GM12878 (cell line): ENCODE data around the gene PIM2. TPM values are rescaled to one million over a fixed set of nuclear protein-coding genes. Genes with fewer than 3 reads are reported as not detected.

Experiments used
- ASH2L ChIP-seq: fragments of 300-600, 200-600 bp; sonication (generic); IDR thresholded peaks from 2 replicates; pipeline ENCODE4 v1.6.1; 2017; ENCODE audit warnings: low read depth, mild to moderate bottlenecking, borderline replicate concordance
- ATF7 ChIP-seq: fragments of 450-650 bp; IDR thresholded peaks from 2 replicates; pipeline ENCODE4 v1.6.1; 2016; ENCODE audit warnings: low read depth, mild to moderate bottlenecking
- BCL11A ChIP-seq: IDR thresholded peaks from 2 replicates; pipeline ENCODE4 v1.6.1; 2011; ENCODE audit warnings: low read depth, low read length
- BRCA1 ChIP-seq: IDR thresholded peaks from 2 replicates; pipeline ENCODE4 v1.6.1; 2011; ENCODE audit warnings: low read depth, low read length, improper control_type of control experiment
- CBFB ChIP-seq: IDR thresholded peaks from 2 replicates; pipeline ENCODE4 v1.6.1; 2016; ENCODE audit warnings: antibody characterized with exemption, low read depth
- GATAD2B ChIP-seq: fragments of 450-650 bp; conservative IDR thresholded peaks from 2 replicates; pipeline ENCODE4 v1.6.1; 2017; ENCODE audit warnings: low read depth, mild to moderate bottlenecking, moderate library complexity
- HCFC1 ChIP-seq: fragments of 150-350 bp; IDR thresholded peaks from 2 replicates; pipeline ENCODE4 v1.6.1; 2014; ENCODE audit warnings: low read length
- HSF1 ChIP-seq: fragments of 150-350 bp; IDR thresholded peaks from 2 replicates; pipeline ENCODE4 v1.6.1; 2014; ENCODE audit warnings: mild to moderate bottlenecking, low read depth, low read length
- MTA2 ChIP-seq: fragments of 450-650 bp; IDR thresholded peaks from 2 replicates; pipeline ENCODE4 v1.6.1; 2016; ENCODE audit warnings: low read depth, mild to moderate bottlenecking, moderate library complexity
- MYB ChIP-seq: fragments of 150-350 bp; IDR thresholded peaks from 2 replicates; pipeline ENCODE4 v1.6.1; 2014; ENCODE audit warnings: mild to moderate bottlenecking, low read depth, low read length, borderline replicate concordance
- NFXL1 ChIP-seq: fragments of 450-650 bp; IDR thresholded peaks from 2 replicates; pipeline ENCODE4 v1.6.1; 2017; ENCODE audit warnings: antibody characterized with exemption, mild to moderate bottlenecking, borderline replicate concordance
- NRF1 ChIP-seq: conservative IDR thresholded peaks from 2 replicates; pipeline ENCODE4 v1.6.1; 2011; ENCODE audit warnings: mild to moderate bottlenecking, low read depth, low read length, improper control_type of control experiment
- REST ChIP-seq: IDR thresholded peaks from 2 replicates; pipeline ENCODE4 v1.6.1; 2012; ENCODE audit warnings: mild to moderate bottlenecking, low read depth, low read length
- SMAD1 ChIP-seq: fragments of 450-650 bp; IDR thresholded peaks from 2 replicates; pipeline ENCODE4 v1.6.1; 2018; ENCODE audit warnings: mild to moderate bottlenecking, low read depth; ENCODE audit not compliant: partially characterized antibody
- SREBF1 ChIP-seq: IDR thresholded peaks from 2 replicates; pipeline ENCODE4 v1.6.1; 2012; ENCODE audit warnings: mild to moderate bottlenecking, low read length
- TBL1XR1 ChIP-seq: IDR thresholded peaks from 2 replicates; pipeline ENCODE4 v1.6.1; 2012; ENCODE audit warnings: low read depth, low read length, improper control_type of control experiment
- TCF12 ChIP-seq: IDR thresholded peaks from 2 replicates; pipeline ENCODE4 v1.6.1; 2011; ENCODE audit warnings: low read depth, mild to moderate bottlenecking, low read length
- WRNIP1 ChIP-seq: IDR thresholded peaks from 2 replicates; pipeline ENCODE4 v1.6.1; 2011; ENCODE audit warnings: low read depth, low read length, improper control_type of control experiment, borderline replicate concordance
- ZBED1 ChIP-seq: IDR thresholded peaks from 2 replicates; pipeline ENCODE4 v1.6.1; 2016; ENCODE audit warnings: borderline replicate concordance
- polyA plus RNA-seq, 11 experiments: library from polyadenylated mRNA; depleted of rRNA in 4 of 11; unstranded in 6 of 11; stranded (reverse) in 5 of 11; fragments of >200 nt; fragmentation: Nextera tagmentation in 4 of 11; fragmentation: Illumina TruSeq in 1 of 11; extraction: Ambion mirVana in 4 of 11; extraction: Trizol in 1 of 11; gene quantifications; 1 replicate in 1 of 11; 2 replicates in 10 of 11; pipeline versions ENCODE4 v1.2.1 to v1.2.3, GENCODE V29; 2011 to 2016; ENCODE audit warnings: inconsistent platforms in 2 of 11, missing spikeins in 2 of 11, low read depth in 1 of 11
- total RNA-seq, 4 experiments: library from RNA; depleted of rRNA in 3 of 4; stranded (reverse); fragments of >200 nt in 3 of 4; fragmentation: Illumina TruSeq in 1 of 4; extraction: Trizol in 1 of 4; gene quantifications; 2 replicates each; pipeline versions ENCODE4 v1.2.1 to v1.2.3, GENCODE V29; 2013 to 2021
- TF ChIP-seq, protein P1 (sequence below): fragments of 450-650 bp; formaldehyde crosslinking; IDR thresholded peaks from 2 replicates; pipeline ENCODE4 v1.4.0; 2022; ENCODE audit warnings: mild to moderate bottlenecking, moderate library complexity

PIM2 gene
- total and polyA plus RNA-seq, 10 of the 15 experiments (the other 5 are each of a cell fraction or from before 2014, with no cell fraction given): 19.2 to 96.8 (median 32.3) TPM

DNA sequence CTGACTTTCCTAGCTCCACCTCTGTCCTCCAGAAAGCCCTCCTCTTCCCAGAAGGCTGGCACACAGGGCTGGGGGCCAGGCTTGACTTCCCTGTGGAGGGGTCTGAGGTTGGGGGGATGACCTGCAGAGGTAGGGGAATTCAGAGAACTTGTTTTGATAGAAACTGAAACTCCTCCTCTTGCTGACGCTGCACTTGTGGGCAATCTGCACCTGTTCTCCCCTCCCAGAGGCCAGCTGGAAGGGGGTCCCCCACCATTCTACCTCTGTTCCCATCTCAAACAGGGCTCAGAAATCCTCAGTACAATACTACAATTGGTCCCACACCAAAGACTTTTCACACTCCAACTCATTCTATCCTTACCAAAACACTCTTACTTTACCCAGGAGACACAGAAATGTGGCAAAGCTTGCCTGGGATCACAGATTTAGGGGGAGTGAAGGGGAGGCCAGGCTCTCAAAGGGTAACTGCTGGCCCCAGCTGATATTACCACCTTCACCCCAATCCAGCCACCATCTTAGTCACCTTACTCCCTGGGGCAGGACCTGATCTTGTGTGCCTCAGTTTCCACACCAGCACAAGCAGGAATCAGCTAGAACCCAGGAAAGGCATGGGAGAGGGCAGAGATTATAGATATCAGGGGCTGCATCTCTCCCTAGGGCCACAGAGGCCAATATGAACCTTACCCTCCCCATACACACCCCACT lies 20.0 kb upstream of the PIM2 start (continued):
- peak; percentile 65 for TF ChIP-seq SMAD1
- TF ChIP-seq REST: no peak
- TF ChIP-seq ASH2L: no peak
- TF ChIP-seq WRNIP1: no peak
- TF ChIP-seq MYB: peak; percentile 58; the same call in 1 of the 2 replicates
- no peak for TF ChIP-seq ZBED1
- TF ChIP-seq CBFB: no peak
- peak; percentile 79 for TF ChIP-seq MTA2
- TF ChIP-seq, protein P1, sequence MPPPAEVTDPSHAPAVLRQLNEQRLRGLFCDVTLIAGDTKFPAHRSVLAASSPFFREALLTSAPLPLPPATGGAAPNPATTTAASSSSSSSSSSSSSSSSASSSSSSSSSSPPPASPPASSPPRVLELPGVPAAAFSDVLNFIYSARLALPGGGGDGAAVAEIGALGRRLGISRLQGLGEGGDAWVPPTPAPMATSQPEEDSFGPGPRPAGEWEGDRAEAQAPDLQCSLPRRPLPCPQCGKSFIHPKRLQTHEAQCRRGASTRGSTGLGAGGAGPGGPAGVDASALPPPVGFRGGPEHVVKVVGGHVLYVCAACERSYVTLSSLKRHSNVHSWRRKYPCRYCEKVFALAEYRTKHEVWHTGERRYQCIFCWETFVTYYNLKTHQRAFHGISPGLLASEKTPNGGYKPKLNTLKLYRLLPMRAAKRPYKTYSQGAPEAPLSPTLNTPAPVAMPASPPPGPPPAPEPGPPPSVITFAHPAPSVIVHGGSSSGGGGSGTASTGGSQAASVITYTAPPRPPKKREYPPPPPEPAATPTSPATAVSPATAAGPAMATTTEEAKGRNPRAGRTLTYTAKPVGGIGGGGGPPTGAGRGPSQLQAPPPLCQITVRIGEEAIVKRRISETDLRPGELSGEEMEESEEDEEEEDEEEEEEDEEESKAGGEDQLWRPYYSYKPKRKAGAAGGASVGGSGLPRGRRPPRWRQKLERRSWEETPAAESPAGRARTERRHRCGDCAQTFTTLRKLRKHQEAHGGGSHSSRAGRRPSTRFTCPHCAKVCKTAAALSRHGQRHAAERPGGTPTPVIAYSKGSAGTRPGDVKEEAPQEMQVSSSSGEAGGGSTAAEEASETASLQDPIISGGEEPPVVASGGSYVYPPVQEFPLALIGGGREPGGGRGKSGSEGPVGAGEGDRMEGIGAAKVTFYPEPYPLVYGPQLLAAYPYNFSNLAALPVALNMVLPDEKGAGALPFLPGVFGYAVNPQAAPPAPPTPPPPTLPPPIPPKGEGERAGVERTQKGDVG: no peak
- no peak for TF ChIP-seq NFXL1
- TF ChIP-seq ATF7: peak; percentile 66
- TF ChIP-seq BRCA1: no peak
- TF ChIP-seq BCL11A: peak; percentile 82
- TF ChIP-seq GATAD2B: peak; percentile 65; the same call in 1 of the 2 replicates
- TF ChIP-seq HSF1: no peak
- TF ChIP-seq HCFC1: no peak
- TF ChIP-seq TCF12: peak; percentile 100
- peak; percentile 92 for TF ChIP-seq TBL1XR1
- no peak for TF ChIP-seq NRF1
- TF ChIP-seq SREBF1: no peak
